GM19328 (cell line): Measurements from ENCODE around the gene GARNL3.

Experiments
- ATAC-seq: cut with Tn5 transposase; IDR thresholded peaks from one replicate; pipeline ENCODE4 v1.9.1; 2021; ENCODE audit warnings: mild to moderate bottlenecking, moderate library complexity; ENCODE audit not compliant: unreplicated experiment

GARNL3 gene

GRCh38 chr9:127370672-127371648, 106.4 kb downstream of the GARNL3 start:
- ATAC-seq: no peak

- ATAC-seq: no peak
These were observed 115.9 kb downstream of the GARNL3 start for GRCh38 chr9:127380479-127380878.

GRCh38 chr9:127382541-127382940, 118.0 kb downstream of the GARNL3 start:
- ATAC-seq: no peak

- no peak for ATAC-seq
These were observed 119.6 kb downstream of the GARNL3 start for GRCh38 chr9:127384016-127384730.

GRCh38 chr9:127384901-127385300, 120.3 kb downstream of the GARNL3 start:
- ATAC-seq: no peak

- ATAC-seq: no peak
These were observed 121.7 kb downstream of the GARNL3 start for GRCh38 chr9:127386249-127386648.

- ATAC-seq: no peak
These were observed 122.4 kb downstream of the GARNL3 start for GRCh38 chr9:127386981-127387380.

GRCh38 chr9:127388037-127388855, 123.7 kb downstream of the GARNL3 start:
- ATAC-seq: peak; percentile 78

- no peak for ATAC-seq
These were observed 124.3 kb downstream of the GARNL3 start for GRCh38 chr9:127388856-127389238.

- ATAC-seq: no peak
These were observed 125.0 kb downstream of the GARNL3 start for GRCh38 chr9:127389381-127390247.

GRCh38 chr9:127390248-127390545, 125.6 kb downstream of the GARNL3 start:
- ATAC-seq: no peak

GRCh38 chr9:127390563-127390962, 126.0 kb downstream of the GARNL3 start:
- no peak for ATAC-seq

GRCh38 chr9:127392166-127392565, 127.6 kb downstream of the GARNL3 start:
- no peak for ATAC-seq

GRCh38 chr9:127392976-127393375, 128.4 kb downstream of the GARNL3 start:
- no peak for ATAC-seq

GRCh38 chr9:127393645-127394044, 129.1 kb downstream of the GARNL3 start:
- ATAC-seq: no peak

- no peak for ATAC-seq
These were observed 131.1 kb downstream of the GARNL3 start for GRCh38 chr9:127395497-127396252.

- no peak for ATAC-seq
These were observed 131.8 kb downstream of the GARNL3 start for GRCh38 chr9:127396253-127396807.

- peak; percentile 96 for ATAC-seq
These were observed 132.5 kb downstream of the GARNL3 start, which contains the start of gene SLC2A8 for GRCh38 chr9:127396808-127397645. SLC2A8 (plus strand) TSS chr9:127397169; CDS start chr9:127397231, 62 bp downstream.
